NCI-H748 (cell line): ENCODE data around the gene TARM1.

Experiments used
- DNase-seq: peaks from one replicate; lab custom pipeline; 2025; ENCODE audit not compliant: unreplicated experiment; lab: John Stamatoyannopoulos, UW

The TARM1 gene

GRCh38 chr19:54035215-54036178 is 45.7 kb downstream of the TARM1 start:
- no peak for DNase-seq

GRCh38 chr19:54030895-54031586 is 50.1 kb downstream of the TARM1 start:
- DNase-seq: no peak

GRCh38 chr19:54029930-54030490 is 51.2 kb downstream of the TARM1 start:
- DNase-seq: peak; percentile 68

DNA sequence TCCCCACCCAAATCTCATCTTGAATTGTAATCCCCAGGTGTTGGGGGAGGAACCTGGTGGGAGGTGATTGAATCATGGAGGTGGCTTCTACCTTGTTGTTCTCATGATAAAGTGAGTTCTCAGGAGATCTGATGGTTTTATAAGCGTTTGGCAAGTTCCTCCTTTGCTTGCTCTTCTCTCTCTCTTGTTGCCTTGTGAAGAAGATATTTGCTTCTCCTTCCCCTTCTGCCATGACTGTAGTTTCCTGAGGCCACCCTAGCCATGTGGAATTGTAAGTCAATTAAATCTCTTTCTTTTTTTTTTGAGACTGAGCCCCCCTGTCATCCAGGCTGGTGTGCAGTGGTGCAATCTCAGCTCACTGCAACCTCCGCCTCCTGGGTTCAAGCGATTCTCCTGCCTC is 51.9 kb downstream of the TARM1 start:
- no peak for DNase-seq

GRCh38 chr19:54026656-54027055 is 54.5 kb downstream of the TARM1 start:
- no peak for DNase-seq

DNA sequence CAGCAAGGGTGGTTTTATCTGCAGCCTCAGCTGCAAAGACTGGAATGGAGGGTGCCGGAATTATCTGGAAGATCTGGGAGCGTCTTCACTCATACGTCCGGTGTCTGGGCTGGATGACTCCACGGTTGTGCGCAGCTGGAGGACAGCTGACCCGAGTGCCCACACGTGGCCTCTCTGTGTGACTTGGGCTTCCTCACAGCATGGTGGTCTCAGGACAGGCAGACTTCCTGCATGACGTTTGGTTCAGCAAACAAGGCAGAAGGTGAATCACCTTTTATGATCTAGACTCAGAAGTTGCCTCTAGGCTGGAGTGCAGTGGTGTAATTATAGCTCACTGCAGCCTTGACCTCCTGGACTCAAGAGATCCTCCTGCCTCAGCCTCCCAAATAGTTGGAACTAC is 56.5 kb downstream of the TARM1 start:
- DNase-seq: no peak

DNA sequence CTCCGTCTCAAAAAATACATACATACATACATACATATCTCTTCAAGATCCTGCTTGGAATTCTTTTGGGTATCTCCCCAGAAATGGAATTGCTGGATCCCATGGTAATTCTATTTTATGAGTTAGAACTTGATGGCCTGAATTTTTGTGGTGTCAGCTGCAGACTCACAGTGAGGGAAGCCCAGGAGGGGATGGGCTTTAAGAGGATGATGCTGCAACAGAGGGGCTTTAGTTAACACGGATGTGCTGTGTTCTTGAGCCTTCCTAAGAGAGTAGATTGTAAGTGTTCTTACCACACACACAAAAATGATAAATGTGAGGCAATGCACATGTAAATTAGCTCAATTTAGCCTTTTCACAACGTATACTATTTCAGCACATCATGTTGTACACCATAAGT is 58.0 kb downstream of the TARM1 start:
- no peak for DNase-seq

GRCh38 chr19:54021932-54022331 is 59.2 kb downstream of the TARM1 start:
- DNase-seq: no peak

DNA sequence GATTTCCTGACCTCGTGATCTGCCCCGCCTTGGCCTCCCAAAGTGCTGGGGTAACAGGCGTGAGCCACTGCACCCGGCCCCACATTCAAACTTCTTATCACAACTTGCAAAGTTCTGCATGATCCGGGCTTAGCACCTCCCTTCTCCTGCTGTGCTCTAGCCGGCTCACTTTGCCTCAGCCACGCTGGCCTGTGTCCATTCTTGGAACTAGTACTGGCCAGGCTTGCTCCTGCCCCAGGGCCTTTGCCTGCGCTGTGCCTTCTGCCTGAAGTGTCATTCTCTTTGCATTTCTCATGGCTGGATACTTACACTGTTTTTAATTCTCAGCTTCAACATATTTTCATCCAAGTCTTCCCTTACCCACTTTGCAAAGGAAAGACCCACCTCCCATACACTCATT is 59.8 kb downstream of the TARM1 start:
- no peak for DNase-seq
